ENCODE data around the gene ANO8.

DNA sequence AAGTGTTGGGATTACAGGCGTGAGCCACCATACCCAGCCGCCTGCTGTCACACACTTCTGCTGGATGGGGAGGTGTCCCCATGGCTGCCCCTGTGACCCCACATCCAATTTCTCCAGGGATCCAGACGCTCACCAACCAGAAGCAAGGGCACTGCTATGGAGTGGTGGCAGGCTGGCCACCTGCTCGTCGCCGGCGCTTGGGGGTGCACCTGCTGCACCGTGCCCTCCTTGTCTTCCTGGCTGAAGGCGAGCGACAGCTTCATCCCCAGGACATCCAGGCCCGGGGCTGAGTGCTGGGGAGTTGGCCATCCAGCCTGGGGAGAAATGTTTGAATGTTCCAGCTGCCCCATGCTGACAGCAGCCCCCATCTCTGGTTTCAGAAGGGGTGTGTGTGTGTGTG lies 48.4 kb downstream of the ANO8 start:
- TF ChIP-seq POLR2AphosphoS5 (IDR thresholded peaks at IDR 0.05) = no peak
- no peak for TF ChIP-seq POLR2A (IDR thresholded peaks at IDR 0.05)
- TF ChIP-seq, protein P1, sequence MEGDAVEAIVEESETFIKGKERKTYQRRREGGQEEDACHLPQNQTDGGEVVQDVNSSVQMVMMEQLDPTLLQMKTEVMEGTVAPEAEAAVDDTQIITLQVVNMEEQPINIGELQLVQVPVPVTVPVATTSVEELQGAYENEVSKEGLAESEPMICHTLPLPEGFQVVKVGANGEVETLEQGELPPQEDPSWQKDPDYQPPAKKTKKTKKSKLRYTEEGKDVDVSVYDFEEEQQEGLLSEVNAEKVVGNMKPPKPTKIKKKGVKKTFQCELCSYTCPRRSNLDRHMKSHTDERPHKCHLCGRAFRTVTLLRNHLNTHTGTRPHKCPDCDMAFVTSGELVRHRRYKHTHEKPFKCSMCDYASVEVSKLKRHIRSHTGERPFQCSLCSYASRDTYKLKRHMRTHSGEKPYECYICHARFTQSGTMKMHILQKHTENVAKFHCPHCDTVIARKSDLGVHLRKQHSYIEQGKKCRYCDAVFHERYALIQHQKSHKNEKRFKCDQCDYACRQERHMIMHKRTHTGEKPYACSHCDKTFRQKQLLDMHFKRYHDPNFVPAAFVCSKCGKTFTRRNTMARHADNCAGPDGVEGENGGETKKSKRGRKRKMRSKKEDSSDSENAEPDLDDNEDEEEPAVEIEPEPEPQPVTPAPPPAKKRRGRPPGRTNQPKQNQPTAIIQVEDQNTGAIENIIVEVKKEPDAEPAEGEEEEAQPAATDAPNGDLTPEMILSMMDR (IDR thresholded peaks at IDR 0.05) = no peak
- TF ChIP-seq EP300 (IDR thresholded peaks at IDR 0.05; ENCODE audit: low read depth) = no peak

All from transverse colon (tissue), 4 donors.